Activated naive CD8-positive, alpha-beta T cell treated with anti-CD3 and anti-CD28 coated beads for 36 hours (primary cell): ENCODE data around the gene GYPB. TPM values are rescaled to one million over a fixed set of nuclear protein-coding genes. Genes with fewer than 3 reads are reported as not detected.
"Not testable (repeated sequence)": the region's sequence is repeated elsewhere in the genome, so short reads cannot be mapped to it uniquely, and the experiment has no call there.

Experiments
- DNase-seq: peaks from one replicate; pipeline ENCODE4 v3.0.0; 2021
- H3K27ac Mint-ChIP-seq: one replicate; pipeline ENCODE4 v1.8.0; 2022; ENCODE audit warnings: mild to moderate bottlenecking, moderate library complexity, mixed read lengths
- H3K27me3 Mint-ChIP-seq: one replicate; pipeline ENCODE4 v1.8.0; 2022; ENCODE audit warnings: mild to moderate bottlenecking, mixed read lengths
- H3K36me3 Mint-ChIP-seq: one replicate; pipeline ENCODE4 v1.8.0; 2021; ENCODE audit warnings: mild to moderate bottlenecking, mixed read lengths
- H3K4me1 Mint-ChIP-seq: one replicate; pipeline ENCODE4 v1.8.0; 2021; ENCODE audit warnings: mixed read lengths
- H3K4me3 Mint-ChIP-seq: one replicate; pipeline ENCODE4 v1.8.0; 2022; ENCODE audit warnings: mild to moderate bottlenecking, moderate library complexity, mixed read lengths
- H3K9me3 Mint-ChIP-seq: one replicate; pipeline ENCODE4 v1.8.0; 2022; ENCODE audit warnings: mixed read lengths
- total RNA-seq, 2 experiments: library from RNA; stranded (reverse); gene quantifications; one replicate each; pipeline ENCODE4 v1.2.3, GENCODE V29; 2021

GYPB gene
- total RNA-seq, 2 experiments from 2014 or later, result not detected

DNA sequence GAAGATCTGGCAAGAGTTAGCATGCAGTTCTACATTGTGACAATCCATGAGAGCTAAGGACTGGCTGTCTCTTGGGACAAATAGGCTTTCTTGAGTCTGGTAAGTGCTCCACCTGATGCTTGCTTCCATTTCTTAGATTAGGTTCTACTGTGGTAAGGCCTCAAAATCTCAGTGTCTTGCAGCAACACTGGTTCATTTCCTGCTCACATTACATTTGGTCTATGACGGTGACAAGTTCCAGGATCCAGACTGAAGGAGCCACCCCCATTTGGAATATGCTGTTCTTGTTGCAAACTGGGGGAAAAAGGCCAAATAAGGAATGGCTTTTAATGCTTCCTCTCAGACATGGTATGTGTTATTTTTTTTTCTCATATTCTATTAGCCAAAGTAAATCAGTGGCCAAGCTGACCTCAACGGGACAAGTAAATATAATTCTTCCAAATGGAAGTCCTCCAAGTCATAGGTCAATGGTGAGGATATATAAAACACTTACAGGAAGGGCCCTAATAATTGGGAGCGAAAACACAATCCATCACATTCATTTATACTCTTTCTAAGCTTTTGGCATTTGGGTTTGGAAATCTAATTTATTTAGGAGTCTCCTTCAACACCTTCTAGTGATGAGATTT lies 3.7 kb upstream of the GYPB start:
- DNase-seq, H3K27me3 Mint-ChIP-seq, H3K36me3 Mint-ChIP-seq, H3K4me3 Mint-ChIP-seq, H3K4me1 Mint-ChIP-seq, H3K27ac Mint-ChIP-seq, H3K9me3 Mint-ChIP-seq: not testable (repeated sequence)

DNA sequence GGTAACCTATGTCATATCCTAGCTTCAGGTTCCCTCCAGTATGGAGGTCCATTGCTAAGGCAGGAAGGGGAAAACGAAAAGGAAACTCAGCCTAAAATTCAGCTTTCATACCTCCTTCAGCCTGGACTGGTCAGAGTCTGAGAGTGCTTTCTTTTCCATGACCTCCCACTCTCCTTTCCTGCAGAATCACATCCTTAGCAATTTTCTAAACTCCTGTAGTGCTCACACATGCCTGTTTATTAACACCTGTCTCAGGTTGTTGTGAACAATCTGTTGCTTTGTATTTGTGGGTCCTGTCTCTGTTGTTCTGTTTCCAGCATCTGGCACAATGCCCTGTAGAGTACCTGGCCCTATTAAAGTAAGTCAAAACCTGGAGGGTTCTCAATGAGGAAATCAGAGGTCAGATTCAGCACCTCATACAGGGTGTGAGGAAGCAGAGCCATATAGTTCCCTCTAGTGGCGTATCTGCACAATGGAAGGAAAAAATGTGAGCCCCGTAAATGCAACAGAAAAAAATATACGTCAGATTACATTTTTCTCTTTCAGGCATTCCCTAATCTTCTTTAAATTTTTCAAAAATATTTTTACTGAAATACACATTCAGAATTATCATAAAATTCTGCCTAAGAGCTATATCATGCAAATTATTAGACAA lies 2.3 kb upstream of the GYPB start:
- H3K9me3 Mint-ChIP-seq, H3K4me3 Mint-ChIP-seq, H3K27ac Mint-ChIP-seq, H3K36me3 Mint-ChIP-seq, H3K4me1 Mint-ChIP-seq, H3K27me3 Mint-ChIP-seq, DNase-seq: not testable (repeated sequence)

DNA sequence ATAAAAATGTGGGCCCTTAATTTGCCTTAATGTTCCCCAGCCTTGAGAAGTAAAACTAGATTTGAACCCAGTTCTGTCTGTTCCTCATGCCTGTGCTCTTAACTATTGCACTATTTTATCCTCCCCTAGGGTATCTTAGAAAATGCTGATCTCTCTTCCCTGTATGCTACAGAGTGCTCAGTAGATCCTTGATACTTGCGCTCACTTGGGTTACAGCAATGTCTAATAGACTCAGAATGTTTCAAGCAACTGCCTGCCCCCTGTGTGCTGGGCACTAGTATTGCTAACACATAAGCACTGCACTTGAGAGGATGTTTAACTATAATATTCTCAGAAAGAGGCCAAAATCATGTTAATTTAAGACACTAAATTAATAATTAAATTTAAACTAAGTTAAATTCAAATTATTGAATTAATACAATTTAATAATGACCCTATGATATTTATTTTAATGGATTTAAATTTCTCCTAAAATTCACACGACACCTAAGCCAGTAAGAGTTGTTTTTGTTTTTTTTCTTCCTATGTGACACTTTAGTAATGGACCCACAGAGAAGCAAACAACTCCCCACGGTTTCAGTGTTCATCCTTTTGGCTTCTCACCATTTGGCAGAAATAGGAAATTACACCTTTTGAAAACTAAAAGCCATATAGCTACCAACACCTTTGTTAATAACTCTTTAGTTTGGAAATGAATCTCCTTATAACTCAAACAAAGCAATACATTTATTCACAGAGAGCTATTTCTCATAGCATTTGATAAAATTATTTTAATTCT lies 768 bp downstream of the GYPB start:
- H3K4me1 Mint-ChIP-seq, H3K27me3 Mint-ChIP-seq, H3K36me3 Mint-ChIP-seq, H3K4me3 Mint-ChIP-seq, H3K27ac Mint-ChIP-seq, H3K9me3 Mint-ChIP-seq, DNase-seq: not testable (repeated sequence)

DNA sequence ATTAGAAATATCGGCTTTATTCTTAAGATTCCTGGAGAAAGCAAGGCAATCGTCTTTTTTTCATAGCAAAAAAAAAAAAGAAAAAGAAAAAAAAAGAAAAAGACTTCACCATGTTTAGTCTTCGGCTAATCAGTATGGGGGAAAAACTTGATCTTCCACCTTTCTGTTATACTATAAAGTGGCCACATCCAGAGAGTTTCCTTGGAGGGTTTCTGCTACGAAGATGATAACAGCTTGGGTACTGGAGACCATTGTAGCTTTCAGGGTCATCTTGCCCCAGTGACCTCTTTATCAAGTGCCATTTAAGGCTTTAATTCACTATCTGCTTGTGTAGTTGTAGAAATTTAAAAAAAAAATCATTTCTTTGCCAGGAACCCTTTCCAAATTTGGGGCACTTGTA lies 1.9 kb downstream of the GYPB start:
- not testable (repeated sequence) for H3K27me3 Mint-ChIP-seq, DNase-seq, H3K36me3 Mint-ChIP-seq, H3K9me3 Mint-ChIP-seq, H3K27ac Mint-ChIP-seq, H3K4me3 Mint-ChIP-seq, H3K4me1 Mint-ChIP-seq

DNA sequence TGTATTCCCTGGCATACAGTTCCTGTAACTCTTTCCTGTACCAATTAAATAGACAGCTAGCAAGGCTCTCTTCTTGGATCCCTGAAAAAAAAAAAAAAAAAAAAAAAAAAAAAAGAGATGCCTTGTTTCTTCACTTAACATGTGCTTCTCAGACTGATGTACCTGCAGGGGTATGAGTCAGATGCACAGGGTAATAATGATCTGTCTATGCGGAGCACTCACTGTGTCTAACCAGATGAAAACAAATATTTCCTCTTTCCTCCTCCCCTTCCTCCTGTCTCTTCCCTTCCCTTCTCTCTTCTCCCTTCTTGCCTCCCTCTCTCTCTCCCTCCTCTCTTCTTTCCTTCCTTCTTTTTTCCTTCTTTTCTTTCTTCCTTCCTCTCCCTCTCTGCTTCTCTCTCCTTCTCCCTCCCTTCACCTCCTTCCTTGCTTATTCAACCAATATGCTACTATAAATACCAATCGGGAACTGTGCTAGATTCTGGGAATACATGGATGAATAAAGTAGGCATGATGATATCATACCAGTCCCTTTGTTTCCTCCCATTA lies 3.0 kb downstream of the GYPB start:
- H3K4me1 Mint-ChIP-seq, H3K27ac Mint-ChIP-seq, H3K36me3 Mint-ChIP-seq, H3K4me3 Mint-ChIP-seq, DNase-seq, H3K9me3 Mint-ChIP-seq, H3K27me3 Mint-ChIP-seq: not testable (repeated sequence)

DNA sequence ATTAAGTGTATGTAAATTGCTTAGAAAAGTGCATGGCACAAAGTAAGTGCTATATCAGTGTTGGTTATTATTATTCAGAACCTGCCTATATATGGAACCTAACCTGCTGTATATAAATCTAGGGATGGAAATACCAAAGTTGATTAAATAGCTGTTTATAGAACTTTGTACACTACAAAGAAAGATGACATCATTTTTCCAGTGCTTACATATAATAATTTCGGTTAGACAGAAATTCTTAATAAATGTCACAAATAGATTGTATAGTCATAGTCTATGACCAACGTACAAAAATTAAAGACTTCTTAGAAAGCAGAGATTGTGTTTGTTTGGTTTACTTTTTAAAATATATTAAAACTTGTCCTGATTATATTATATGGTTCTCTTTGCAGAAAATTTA lies 4.4 kb downstream of the GYPB start:
- Mint-ChIP-seq H3K9me3 (no peaks in the 10 kb centered on the region), H3K27ac (no peak overlapping the region), H3K27me3 (peaks cover 4% of the 10 kb centered on the region), H3K4me1 (no peaks in the 10 kb centered on the region), H3K36me3 (no peaks in the 10 kb centered on the region), H3K4me3 (no peak overlapping the region)
- DNase-seq, result no peak

DNA sequence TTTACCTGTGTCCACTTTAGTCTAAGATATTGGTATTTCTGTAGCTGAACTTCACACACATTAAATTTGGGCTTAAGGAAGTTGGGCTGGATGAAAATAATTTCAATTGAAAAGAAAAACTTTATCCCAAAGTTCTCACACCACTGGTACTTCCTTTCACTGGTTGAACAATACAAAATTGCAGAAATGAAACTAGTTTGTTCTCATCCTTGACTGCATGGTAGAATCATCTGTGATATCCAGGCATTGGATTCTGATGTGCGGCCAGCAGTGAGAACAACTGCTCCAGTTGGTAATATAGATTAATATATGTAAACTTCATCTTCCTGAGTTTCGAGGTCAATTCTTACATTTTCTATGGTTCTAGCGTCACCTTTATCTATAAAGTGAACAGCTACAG lies 10.6 kb downstream of the GYPB start:
- not testable (repeated sequence) for H3K4me3 Mint-ChIP-seq, H3K36me3 Mint-ChIP-seq, H3K27me3 Mint-ChIP-seq, DNase-seq, H3K9me3 Mint-ChIP-seq, H3K27ac Mint-ChIP-seq, H3K4me1 Mint-ChIP-seq

DNA sequence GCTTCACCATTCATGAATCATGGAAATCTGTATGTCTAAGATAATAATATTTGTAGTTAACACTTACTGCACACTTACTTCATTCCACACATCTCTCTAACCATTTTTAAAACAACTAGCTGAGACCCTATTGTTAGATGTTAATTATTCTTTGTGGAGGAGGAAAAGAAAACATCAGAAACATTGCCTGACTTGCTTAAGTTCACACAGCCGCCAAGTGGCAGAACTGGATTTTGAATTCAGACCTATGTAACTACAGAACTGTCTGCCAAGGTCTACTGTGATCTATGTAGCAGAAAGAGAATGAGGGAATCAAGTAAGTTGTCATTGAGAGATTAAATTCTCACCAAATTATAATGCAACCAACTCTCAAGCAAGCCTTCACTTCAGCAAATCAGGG lies 11.2 kb downstream of the GYPB start:
- H3K4me3 Mint-ChIP-seq, H3K27me3 Mint-ChIP-seq, H3K4me1 Mint-ChIP-seq, H3K9me3 Mint-ChIP-seq, DNase-seq, H3K27ac Mint-ChIP-seq, H3K36me3 Mint-ChIP-seq: not testable (repeated sequence)

DNA sequence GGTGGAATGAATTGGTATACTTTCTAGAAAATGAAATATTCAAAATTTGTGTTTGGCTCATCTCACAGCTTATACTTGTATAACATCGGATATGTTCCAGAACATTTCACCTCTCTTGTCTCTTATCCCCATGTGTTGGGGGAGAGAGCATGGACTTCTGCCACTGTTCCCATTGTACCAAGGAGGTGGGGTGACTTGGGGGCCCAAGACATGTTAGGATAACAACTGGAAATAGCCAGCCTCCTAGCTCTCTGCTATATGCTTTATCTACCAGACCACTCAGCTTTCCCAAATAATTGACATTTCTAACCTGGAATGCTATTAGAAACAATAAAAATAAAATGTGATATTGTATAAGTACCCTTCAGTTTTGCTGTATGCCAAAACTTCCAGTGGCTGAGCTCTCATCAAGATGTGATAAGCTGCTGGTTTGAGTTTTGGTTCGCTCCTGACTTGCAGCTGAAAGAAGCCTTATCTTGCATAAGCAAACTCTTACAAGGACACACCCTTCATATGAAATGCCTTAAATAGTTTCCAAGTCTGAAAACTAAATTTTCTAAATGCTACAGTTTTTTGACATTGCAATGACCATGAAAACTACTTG lies 12.9 kb downstream of the GYPB start:
- H3K36me3 Mint-ChIP-seq, H3K27me3 Mint-ChIP-seq, DNase-seq, H3K4me3 Mint-ChIP-seq, H3K9me3 Mint-ChIP-seq, H3K27ac Mint-ChIP-seq, H3K4me1 Mint-ChIP-seq: not testable (repeated sequence)

DNA sequence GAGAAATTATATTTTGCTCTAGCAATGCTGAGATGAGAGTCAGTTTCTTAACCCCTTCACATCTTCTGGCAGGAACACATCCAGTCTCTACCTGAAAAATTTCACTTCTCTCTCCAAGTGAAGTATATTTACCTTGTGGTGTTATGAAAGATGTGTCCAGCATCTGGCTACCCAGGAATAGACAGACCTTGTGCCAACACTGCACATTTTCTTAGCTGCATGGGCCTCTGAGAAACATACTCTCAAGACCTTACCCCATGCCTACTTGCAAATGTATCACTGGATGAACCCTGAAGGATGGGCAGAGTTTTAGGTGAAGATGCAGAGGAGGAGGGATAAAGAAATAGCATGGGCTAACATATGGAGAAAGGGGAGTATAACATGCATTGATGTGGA lies 13.6 kb downstream of the GYPB start:
- not testable (repeated sequence) for DNase-seq, H3K4me3 Mint-ChIP-seq, H3K36me3 Mint-ChIP-seq, H3K27me3 Mint-ChIP-seq, H3K9me3 Mint-ChIP-seq, H3K27ac Mint-ChIP-seq, H3K4me1 Mint-ChIP-seq

DNA sequence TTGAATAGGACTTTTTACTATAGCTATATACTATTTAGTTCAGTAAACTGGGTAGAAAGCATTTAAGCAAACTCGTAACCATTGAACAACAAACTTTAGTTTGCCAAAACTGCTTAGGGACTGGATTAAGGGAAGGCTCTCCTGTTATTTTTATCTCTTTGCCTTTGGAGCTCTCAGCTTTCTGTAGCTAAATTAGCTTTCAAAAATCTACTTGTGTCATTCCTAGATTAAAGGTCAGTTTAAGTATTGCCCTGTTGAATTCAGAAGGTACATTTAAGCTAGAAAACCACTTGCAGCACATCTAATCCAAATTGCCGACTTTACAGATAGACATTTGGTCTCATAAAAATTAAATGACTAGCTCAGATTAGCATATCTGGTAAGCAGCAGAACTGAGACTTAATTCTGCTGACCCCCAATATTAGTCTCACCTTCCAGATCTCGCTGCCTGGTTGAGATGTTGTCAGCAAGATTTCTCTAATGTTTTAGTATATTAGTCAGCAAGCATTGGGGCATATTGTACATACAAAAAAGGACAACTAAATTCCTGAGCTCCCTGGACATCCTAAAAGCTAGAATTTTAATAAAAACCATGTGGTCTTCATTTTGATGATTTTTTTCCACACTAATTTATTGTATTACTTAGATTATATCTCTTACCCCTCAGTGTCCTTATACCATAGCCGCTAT lies 14.2 kb downstream of the GYPB start:
- not testable (repeated sequence) for H3K9me3 Mint-ChIP-seq, H3K4me1 Mint-ChIP-seq, H3K36me3 Mint-ChIP-seq, H3K4me3 Mint-ChIP-seq, H3K27ac Mint-ChIP-seq, H3K27me3 Mint-ChIP-seq, DNase-seq

DNA sequence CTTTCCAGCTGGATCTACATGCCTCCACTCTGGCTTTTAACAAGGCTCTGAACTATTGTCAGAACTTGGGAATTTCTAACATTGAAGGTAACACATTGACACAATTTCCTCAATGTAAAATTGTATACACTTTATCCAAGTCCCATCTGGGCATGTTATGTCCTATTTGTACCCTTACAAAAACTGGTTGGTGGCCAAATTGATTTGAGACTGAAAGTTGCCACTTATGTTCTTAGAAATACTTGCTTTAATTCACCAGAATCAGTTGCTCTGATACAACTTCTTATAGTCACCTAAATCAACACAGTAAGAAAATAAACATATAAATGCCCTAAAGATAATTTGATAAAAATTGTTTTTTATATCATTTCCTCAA lies 15.3 kb downstream of the GYPB start:
- not testable (repeated sequence) for DNase-seq, H3K36me3 Mint-ChIP-seq, H3K27ac Mint-ChIP-seq, H3K4me1 Mint-ChIP-seq, H3K27me3 Mint-ChIP-seq, H3K4me3 Mint-ChIP-seq, H3K9me3 Mint-ChIP-seq

DNA sequence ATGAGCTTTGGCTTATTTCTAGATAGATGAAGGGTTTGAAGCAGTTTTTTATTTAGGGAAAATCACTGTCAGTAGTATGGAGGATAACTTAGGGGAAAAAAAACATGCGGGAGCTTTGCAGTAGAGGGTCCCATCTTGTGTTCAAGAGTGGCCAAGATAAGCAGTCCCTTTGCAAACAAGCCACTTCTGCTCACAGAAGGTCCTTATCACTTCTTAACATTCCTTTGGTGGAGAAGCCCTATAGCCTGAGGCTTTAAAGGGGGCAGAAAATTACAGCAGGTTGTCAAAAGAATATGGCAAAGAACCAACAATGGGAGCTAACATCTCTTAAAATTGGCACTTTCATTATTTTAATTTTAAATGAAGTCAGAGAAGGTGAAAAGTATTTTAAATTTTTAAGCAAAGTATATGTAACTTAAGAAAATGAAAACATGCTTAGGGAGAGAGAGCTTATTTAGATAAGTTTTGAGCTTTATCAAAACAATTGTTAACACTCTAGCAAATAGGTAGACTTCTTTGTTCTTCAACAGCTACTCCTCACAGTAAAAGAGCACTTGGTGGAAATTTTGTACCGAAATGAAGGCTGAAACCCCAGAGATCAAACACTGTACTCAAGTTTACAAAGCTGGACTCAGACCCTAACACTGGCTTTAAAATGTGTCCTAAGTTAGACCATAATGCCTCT lies 15.8 kb downstream of the GYPB start:
- not testable (repeated sequence) for H3K27me3 Mint-ChIP-seq

DNA sequence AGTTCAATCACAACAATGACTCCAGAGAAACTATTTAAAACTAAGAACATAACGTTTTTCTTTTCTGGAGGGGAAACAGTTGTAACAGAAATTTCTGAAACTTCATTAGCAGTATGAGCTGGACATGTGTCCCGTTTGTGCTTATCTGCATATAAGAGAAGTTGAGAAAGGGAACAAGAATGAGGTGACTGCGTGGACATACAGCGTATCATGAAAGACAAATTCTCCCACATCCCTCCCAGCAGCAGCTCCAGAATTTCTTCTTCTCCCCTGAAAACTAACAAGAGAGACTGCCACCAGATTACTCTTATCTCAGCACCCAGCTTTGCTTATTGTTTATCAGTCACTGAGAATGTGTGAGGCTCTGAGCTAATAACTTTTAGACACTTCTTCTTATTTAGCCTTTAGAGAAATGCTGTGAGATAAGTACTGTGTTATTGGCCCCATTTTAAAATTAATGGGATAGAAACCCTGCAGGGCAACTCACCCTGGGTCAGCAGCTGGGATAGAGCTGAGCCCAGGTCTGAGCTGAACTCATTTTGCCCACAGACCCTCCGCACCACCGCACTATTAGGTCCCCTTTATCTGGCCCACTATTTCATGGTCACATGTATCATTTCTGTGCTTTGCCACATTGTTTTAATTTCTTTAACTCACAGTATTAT lies 18.7 kb downstream of the GYPB start:
- not testable (repeated sequence) for DNase-seq, H3K4me3 Mint-ChIP-seq, H3K27ac Mint-ChIP-seq, H3K4me1 Mint-ChIP-seq, H3K9me3 Mint-ChIP-seq, H3K27me3 Mint-ChIP-seq, H3K36me3 Mint-ChIP-seq

More for the DNA sequence above, 15.8 kb downstream of the GYPB start:
- not testable (repeated sequence) for H3K36me3 Mint-ChIP-seq, H3K4me1 Mint-ChIP-seq, H3K9me3 Mint-ChIP-seq, DNase-seq, H3K4me3 Mint-ChIP-seq, H3K27ac Mint-ChIP-seq
